ENCODE results near the gene GAST.
"Not testable (repeated sequence)": the region's sequence is repeated elsewhere in the genome, so short reads cannot be mapped to it uniquely, and the experiment has no call there.

Gene GAST

GRCh38 chr17:41711669-41712400, at the start of gene GAST:
Gene GAST (plus strand): TSS chr17:41712331. CDS start chr17:41715437, 3,106 bp downstream.
- no peak for DNase-seq

- DNase-seq: no peak
These were observed 48.5 kb upstream of the GAST start for GRCh38 chr17:41663451-41664171.

- DNase-seq: no peak
These were observed 48.0 kb upstream of the GAST start for GRCh38 chr17:41664172-41664457.

GRCh38 chr17:41664587-41665565, 47.3 kb upstream of the GAST start:
- no peak for DNase-seq

- DNase-seq: peak; percentile 97
These were observed 46.4 kb upstream of the GAST start for GRCh38 chr17:41665566-41666236.

GRCh38 chr17:41666237-41666641, 45.9 kb upstream of the GAST start:
- peak; percentile 92 for DNase-seq

- DNase-seq: peak; percentile 95
These were observed 45.3 kb upstream of the GAST start for GRCh38 chr17:41666708-41667279.

- DNase-seq: no peak
These were observed 44.7 kb upstream of the GAST start for GRCh38 chr17:41667280-41668041.

- DNase-seq: no peak
These were observed 40.0 kb upstream of the GAST start for GRCh38 chr17:41672153-41672552.

- not testable (repeated sequence) for DNase-seq
These were observed 36.7 kb upstream of the GAST start for GRCh38 chr17:41675157-41676057.

GRCh38 chr17:41676058-41676419, 36.1 kb upstream of the GAST start:
- no peak for DNase-seq

GRCh38 chr17:41678411-41678906, 33.7 kb upstream of the GAST start:
- DNase-seq: no peak

GRCh38 chr17:41678907-41679739, 33.0 kb upstream of the GAST start:
- peak; percentile 79 for DNase-seq

- no peak for DNase-seq
These were observed 32.2 kb upstream of the GAST start for GRCh38 chr17:41679740-41680425.

- DNase-seq: no peak
These were observed 31.6 kb upstream of the GAST start for GRCh38 chr17:41680426-41681040.

- DNase-seq: no peak
These were observed 30.4 kb upstream of the GAST start for GRCh38 chr17:41681776-41682175.

GRCh38 chr17:41682631-41683030, 29.5 kb upstream of the GAST start:
- DNase-seq: no peak

GRCh38 chr17:41683441-41684007, 28.6 kb upstream of the GAST start:
- DNase-seq: no peak
